HG03280 (cell line): ENCODE measurements around the gene PRUNE1.

Experiments used
- ATAC-seq: cut with Tn5 transposase; IDR thresholded peaks from one replicate; pipeline ENCODE4 v1.9.1; 2021; ENCODE audit warnings: mild to moderate bottlenecking, moderate library complexity; ENCODE audit not compliant: unreplicated experiment

PRUNE1 gene

DNA sequence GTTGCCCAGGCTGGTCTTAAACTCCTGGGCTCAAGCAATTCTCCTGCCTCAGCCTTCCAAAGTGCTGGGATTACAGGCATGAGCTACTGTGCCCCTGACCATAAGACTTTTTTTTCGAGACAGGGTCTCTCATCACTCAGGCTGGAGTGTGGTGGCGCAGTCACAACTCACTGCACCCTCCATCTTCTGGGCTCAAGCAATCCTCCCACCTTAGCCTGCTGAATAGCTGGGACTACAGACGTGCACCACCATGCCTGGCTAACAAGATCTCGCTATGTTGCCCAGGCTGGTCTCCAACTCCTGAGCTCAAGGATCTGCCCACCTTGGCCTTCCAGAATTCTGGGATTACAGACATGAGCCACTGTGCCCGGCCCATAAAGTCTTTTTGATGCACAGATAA lies 41.2 kb downstream of the PRUNE1 start:
- no peak for ATAC-seq

DNA sequence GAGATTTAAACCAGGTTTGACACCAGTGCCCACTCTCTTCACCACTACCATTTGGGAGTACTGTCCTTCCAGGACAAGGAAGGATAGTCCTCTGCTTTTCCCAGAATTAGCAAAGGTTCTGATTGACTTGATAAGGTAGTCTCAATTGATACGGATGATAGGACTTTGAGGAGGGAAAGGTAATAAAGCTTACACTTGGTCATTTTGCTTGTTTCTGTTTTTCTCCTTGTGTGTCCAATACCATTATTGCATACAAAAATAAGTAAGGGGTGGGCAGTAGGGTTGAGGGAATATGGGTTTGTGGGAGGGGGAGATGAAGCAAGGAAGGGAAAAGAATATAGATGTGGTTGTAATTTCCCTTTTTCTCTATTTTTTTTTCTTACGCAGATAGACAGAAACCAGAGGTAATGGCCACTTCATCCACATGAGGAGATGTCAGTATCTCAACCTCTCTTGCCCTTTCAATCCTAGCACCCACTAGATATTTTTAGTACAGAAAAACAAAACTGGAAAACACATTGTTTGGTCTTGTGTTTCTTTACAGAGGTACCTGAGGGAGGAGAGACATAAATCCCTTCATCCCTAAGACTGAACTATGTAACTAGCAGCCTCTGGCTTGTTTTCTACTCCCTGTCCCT lies 41.9 kb downstream of the PRUNE1 start:
- ATAC-seq: no peak

DNA sequence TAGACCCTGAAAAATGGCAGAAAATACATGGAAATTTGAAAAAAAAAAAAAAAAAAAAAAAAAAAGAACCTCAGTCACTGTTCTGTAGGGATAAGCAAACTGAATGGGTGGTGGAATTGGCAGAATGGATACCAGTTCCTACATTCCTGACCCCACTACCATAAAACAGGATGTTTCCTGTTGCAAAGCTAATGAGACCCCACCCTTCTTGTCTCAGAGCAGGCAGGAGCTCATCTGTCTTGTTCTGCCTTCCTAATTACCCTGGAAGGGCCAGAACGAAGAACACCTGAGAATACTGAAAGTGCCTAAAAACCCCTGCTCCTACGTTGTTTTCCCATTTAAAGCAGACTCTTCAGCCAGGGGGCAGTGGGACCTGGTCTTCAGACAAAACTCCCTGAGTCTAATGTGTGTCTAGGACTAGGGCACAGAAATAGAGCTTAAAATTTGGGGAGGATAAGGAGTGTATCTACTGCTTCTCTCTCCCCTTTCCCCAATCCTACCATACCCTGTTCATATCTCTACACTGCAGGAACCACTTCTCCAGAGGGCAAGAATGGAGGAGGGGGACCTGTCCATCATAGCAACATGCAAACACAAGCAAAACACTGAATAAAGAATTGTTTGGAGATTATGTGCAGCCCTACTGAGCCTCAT lies 43.2 kb downstream of the PRUNE1 start:
- no peak for ATAC-seq

DNA sequence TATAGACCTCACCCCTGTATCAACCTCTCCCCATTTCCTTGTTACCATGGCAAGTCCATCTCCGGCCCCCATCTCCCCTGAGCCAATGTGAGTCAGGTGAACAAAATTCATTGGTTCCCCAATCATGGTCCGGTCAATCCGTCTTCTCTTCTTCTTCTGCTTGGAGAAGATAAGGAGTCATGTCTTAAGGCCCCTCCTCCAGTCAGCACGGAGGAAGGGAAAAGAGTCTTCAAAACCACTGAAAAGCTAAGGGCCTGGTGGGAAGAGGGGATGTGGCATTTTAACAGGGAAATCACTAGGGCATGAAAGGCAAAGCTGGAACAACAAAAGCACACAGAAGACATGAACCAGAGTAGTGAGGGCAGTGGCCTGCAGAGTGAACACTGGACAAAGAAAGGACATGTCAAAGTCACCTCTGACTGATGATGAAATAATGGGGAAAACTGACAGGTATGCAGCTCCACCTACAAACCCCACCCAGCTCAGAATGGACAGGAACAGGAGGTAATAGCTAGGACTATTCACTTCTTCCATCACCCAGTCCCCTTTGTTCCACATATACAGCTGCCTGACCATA lies 46.8 kb downstream of the PRUNE1 start:
- no peak for ATAC-seq

DNA sequence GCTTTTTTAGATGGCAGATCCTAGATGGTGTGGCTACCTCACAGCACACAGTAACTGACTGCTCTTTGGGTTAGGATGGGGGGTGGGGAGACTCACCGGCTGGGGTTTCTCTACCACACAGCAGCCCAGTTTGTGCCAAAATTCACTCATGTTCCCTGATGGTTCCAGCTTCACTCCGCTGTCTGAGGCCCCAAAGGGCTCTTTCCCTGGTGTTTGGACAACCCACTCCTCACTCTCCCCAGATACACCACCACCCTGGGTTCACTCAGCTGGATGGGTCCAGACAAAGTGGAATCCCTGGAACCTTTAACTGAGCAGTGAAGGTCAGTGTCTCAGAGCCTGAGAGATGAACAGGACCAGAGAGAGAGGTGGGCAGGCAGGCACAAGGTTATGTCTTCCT lies 47.3 kb downstream of the PRUNE1 start:
- ATAC-seq: no peak

DNA sequence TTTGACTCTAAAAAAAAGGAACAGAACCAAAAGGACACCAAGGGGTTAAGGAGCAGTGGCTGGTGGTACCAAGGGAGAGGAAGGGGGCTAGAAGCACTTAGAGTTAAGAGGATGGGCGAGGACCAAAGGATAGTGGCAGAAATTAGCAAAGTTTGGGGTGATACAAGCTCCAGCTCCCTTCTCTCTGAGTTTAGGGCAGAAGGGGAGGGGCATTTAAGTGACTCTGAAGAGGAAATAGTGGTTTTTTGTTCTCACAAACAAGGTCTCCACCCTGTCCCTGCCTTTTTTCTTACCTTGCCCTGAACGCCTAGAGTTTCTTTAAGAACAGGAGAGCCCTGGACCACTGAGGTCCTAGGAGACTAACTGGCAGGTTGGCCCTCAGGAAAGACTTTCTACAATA lies 47.9 kb downstream of the PRUNE1 start:
- no peak for ATAC-seq

DNA sequence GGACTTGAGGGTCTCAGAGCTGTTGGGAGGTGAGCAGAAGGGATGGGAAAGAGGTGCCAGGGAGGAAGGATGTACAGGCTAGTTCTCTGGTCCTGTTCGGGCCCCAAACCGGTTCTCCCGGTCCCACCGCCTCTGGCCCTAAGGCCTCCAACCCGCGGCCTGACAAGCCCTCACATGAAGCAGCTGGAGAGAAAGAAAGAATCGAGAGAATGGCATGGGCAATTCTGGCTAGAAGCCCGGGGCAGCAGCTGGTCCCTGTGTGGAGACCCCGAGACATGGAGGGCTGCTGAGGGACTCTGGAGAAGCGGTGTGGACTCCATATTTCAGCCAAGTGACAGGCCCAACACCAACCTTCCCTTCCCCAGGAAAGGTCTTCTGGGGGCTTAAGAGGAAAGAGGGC lies 50.4 kb downstream of the PRUNE1 start:
- ATAC-seq: no peak

DNA sequence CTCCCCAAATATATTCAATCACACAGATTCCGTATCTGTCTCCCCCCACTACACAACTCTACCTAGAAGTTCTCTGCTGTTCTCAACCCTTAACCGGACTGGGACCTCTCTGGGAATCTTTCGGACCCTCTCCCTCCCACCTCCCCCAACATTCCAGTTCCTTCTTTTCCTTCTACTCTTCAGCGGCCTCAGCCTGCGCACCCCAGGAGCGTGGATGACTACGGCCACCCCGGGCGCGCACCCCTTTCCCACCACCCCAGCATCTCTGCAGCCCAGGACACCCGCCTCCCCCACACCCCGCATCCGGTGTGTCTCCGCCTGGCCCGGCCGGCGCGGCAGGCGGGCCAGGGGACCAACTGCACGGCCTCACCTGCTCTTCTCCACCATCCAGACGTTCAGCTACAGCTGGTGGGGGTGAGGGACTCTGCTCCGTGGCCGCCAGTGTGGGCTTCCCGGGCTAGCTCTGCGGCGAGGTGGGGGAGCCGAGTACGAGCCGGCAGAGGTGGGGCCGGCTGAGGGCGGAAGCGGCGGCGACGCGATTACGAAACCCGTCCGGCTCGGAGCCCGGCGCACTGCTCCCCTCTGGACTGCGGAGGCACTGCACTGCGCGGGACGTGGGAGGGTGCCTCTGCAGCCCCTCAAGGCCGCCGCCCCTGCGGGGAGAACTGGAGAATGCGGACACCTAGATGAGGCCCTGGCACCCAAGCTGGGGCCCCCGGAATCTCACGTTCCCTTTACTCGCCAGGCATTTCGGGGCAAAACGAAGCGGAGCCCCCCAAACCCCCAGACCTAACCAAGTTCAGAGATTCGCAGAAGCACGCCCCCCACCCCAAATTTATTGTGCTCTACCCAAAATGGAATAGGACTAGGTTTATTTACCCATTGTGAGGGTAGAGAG lies 51.1 kb downstream of the PRUNE1 start, which contains the start of gene CDC42SE1:
Gene CDC42SE1 (minus strand): TSS at position 514 of the 898 bp plus-strand sequence. CDS start 3,892 bp downstream, outside the sequence.
- peak; percentile 87 for ATAC-seq

DNA sequence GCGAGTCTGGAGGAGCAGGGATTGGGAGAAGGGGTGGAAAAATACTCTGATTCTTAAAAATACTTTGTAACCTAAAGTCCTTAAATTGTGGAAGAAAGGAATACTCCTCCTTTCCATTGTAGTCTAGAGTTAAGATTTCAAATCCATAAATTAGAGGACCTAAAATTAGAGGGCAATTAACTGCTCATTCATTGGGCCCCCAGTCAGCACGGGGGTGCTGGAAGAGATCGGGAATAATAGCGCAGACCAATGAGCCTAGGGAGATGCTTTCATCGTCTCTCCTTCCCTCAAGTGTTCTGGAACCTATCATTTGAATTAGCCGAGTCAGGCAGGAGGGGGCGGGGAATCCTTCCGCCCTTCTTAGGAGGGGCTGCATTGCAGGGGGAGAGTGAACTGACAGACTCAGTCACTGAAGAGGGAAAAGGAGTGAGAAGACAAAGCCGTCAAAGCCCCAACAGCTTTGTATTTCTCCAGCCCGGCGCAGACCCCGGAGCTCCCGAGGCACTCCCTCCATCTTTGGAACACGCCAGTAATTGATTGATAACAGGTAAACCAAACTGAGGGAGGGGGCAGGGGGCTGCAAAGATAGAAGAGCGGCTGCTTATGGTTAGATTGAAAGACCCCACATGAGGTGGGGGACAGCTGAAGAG lies 51.9 kb downstream of the PRUNE1 start, which contains the start of gene MLLT11:
Gene MLLT11 (plus strand): TSS at position 391 of the 650 bp plus-strand sequence. CDS start 6,828 bp downstream, outside the sequence.
- ATAC-seq: no peak

DNA sequence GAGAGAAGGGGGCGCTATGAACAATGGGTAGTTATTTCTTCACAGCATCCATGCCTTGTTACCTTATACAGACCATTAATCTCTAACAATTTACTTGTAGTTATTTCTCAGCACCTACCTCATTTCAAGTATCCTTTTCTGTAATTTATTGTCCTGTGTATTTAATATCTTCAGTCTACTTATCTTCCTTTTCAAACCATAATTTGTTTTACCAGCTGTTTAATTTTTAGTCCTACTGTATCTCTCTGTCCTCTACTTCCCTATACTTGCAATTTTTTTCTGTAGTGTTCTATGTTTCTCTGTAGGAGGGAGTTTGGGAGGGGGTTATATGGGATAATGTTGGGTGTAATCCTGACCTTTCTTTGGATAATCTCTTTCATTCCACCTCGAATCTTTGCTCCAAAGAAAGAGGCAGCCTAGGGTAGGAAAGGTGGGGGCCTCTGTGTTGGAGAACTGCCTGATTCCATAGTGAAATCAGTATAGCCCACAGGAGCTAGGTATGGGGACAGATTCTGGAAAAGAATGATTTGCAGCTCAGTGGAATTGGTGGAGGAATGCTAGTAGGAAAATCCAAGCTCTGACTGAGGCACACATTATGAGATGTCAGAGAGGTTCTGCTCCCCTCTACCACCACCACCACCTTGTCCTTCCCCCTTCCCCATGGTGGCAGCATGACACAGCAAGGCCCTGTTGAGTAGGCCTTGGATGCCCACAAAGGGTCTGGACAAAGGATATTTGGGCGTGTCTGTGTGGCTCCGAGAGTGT lies 52.6 kb downstream of the PRUNE1 start:
- no peak for ATAC-seq

DNA sequence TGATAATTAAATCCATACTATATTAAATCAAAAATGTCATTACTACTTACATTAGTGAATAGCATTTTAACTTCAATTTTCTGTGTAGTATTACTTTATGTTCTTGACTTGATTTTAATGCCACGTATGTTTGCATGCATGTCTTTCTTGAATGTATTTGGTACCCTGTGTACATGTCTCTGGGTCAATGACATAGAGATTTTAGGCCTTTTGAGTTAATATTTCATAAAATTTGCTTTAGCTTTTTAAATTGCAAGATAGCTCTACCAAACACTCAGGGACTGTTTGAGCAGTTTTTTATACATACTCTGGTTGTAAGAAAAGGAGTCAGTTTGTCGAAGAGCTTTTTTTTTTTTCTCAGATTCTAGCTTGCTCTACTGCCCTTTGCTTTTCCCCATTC lies 53.5 kb downstream of the PRUNE1 start:
- ATAC-seq: no peak

DNA sequence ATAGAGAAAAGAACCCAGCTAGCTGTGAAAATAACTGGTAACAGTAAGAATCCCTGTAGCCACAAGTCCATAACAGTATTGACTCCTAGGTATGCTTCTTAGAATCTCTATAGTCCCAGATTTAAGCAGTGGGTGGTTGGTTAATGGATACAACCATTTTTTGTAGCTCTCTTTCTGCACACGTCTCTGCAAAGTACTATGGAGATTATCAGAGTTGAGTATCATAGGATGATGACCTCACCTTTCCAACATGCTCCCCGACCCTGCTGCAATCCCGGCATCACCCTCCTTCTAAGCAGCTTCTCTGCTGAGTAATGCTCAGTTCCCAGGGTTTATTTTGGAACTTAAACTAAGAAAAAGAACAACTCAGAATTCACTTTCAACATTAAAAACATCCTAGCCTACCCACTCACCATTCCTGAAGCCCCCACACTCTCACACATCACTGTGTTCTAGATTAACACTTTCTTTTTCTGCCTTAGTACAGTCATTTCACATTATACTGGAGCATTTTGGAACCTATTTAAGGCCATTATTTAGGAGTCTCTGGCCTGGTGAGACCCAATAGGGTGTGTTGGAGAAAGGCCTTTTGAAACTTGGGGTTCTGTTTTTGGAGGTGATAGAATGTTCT lies 54.6 kb downstream of the PRUNE1 start:
- no peak for ATAC-seq

DNA sequence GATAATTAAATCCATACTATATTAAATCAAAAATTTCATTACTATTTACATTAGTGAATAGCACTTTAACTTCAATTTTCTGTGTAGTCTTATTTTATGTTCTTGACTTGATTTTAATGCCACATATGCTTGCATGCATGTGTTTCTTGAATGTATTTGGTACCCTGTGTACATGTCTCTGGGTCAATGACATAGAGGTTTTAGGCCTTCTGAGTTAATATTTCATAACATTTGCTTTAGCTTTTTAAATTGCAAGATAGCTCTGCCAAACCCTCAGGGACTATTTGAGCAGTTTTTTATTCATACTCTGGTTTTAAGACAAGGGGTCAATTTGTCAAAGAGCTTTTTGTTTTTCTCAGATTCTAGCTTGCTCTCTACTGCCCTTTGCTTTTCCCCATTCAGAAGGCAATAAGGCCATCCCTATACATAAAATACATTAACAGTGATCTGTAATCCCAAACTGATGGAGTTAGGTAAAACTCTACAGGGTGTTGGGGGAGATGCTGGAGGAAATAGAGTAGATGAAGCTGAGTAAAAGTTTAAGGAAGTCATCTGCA lies 56.9 kb downstream of the PRUNE1 start:
- no peak for ATAC-seq

DNA sequence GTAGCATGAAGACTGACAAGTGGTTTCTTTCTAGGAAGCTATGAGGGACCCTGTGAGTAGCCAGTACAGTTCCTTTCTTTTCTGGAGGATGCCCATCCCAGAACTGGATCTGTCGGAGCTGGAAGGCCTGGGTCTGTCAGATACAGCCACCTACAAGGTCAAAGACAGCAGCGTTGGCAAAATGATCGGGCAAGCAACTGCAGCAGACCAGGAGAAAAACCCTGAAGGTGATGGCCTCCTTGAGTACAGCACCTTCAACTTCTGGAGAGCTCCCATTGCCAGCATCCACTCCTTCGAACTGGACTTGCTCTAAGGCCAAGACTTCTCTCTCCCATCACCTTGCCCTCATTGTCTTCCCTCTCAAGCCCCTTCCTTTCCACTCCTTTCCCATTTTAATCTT lies 58.9 kb downstream of the PRUNE1 start:
- ATAC-seq: no peak

DNA sequence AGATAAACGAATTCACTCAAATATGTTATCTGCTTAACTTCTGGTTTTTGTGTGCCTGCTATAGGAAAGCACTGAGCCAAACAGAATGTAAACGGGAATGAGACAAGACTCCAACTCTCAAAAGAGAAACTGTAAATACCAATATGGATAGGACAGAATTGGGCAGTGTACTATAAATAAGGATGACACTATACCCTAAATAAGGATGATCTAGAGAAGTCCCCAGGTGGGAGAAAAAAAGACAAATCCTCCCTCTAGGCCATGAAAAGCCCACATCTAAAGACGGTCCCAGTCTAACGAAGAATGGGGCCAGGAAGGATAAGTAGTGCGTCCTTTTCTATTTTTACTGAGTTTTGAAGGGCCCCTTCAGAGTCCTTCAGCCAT lies 60.8 kb downstream of the PRUNE1 start:
- ATAC-seq: no peak

DNA sequence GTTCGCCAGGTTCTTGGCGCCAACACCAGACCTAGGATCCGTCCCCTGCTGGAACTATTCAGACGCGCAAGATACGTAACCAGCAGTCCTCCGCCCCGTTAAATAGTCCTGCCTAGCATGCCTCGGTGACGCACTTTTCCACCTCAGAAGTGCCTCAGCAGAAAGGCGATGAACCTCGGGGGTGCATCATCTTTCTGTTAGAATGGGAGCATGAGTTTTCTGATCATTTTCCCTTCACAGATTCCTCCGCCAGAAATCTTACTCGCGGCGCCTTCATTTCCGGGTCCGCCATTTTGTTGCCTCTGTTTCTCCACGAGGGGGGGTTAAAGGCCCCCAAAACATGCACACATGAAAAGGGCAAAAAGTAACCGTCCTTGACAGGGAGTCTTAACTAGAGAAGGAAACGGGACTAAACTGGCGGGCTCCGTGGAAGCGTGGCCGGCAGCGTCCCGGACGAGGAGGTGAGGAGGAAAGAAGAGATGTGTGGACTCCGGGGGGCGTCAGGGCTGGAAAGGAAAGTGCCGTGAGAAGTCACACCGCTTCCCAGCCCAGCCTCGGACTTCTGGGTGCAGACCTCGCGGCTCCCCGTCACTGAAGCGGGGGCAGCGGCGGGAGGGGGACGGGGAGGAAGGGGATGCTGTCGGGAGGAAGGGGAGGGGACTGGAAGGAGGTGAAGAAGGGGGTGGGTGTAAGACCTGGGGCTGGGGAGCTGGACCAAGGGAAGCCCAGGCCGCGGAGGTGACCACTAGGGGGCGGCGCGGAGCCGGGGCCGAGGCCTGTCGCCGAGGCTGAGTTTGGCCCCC lies 62.4 kb downstream of the PRUNE1 start, which contains the start of gene GABPB2:
Gene GABPB2 (plus strand): TSS at position 288 of the 803 bp plus-strand sequence. CDS start 17,429 bp downstream, outside the sequence.
- peak; percentile 80 for ATAC-seq

DNA sequence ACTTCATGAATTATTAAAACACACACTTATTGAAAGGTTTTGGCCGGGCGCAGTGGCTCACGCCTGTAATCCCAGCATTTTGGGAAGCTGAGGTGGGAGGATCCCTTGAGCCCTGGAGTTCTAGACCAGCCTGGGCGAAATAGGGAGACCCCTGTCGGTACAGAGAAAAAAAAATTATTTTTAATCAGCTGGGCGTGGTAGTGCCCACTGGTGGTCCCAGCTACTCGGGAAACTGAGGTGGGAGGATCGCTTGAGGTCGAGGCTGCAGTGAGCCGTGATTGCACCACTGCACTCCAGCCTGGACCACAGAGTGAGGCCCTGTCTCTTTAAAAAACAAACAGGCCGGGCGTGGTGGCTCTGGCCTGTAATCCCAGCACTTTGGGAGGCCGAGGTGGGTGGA lies 64.0 kb downstream of the PRUNE1 start:
- ATAC-seq: no peak
